D721Med (cell line): Measurements from ENCODE around the gene ADM5.

ENCODE experiments used
- DNase-seq: peaks from one replicate; pipeline ENCODE4 v3.0.0; 2011; ENCODE audit warnings: low spot score; ENCODE audit not compliant: insufficient read length
- FAIRE-seq: peaks from 2 replicates; lab custom pipeline; 2011; peaks lifted over from hg19 to GRCh38; lab: Jason Lieb, UNC
- CTCF ChIP-seq: IDR thresholded peaks from 2 replicates; pipeline ENCODE4 v1.5.1; 2012; ENCODE audit warnings: mild to moderate bottlenecking, control low read depth; ENCODE audit not compliant: insufficient read depth; ENCODE audit errors: missing control alignments

The ADM5 gene

GRCh38 chr19:49645592-49645991 lies 43.8 kb upstream of the ADM5 start:
- DNase-seq (no peak), FAIRE-seq (no peak)
- no peak for TF ChIP-seq CTCF

DNA sequence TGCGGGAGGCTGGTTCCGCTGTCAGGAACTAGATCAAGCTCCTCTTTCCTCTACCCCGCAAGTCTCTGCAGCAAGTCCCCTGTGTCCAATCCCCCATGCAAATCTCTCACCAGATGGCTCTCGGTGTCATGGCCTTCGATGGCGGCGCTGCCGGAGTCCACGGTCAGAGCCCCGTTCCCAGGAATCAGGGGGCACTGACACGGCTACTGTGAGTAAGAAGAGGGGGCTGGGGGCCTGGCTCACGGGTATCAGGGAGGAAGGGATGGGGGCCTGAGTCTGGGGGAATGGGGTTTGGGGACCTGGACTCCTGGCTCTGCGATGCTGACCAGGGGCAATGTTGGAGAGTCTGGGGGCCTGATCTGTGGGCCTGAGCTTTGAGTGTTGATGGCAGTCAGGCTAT lies 43.4 kb upstream of the ADM5 start:
- no peak for TF ChIP-seq CTCF
- FAIRE-seq: no peak
- DNase-seq: no peak

GRCh38 chr19:49646586-49646985 lies 42.8 kb upstream of the ADM5 start:
- no peak for TF ChIP-seq CTCF
- no peak for FAIRE-seq
- DNase-seq: no peak

- no peak for FAIRE-seq
- no peak for DNase-seq
- TF ChIP-seq CTCF: no peak
Measured at GRCh38 chr19:49651029-49651819, 38.2 kb upstream of the ADM5 start.

DNA sequence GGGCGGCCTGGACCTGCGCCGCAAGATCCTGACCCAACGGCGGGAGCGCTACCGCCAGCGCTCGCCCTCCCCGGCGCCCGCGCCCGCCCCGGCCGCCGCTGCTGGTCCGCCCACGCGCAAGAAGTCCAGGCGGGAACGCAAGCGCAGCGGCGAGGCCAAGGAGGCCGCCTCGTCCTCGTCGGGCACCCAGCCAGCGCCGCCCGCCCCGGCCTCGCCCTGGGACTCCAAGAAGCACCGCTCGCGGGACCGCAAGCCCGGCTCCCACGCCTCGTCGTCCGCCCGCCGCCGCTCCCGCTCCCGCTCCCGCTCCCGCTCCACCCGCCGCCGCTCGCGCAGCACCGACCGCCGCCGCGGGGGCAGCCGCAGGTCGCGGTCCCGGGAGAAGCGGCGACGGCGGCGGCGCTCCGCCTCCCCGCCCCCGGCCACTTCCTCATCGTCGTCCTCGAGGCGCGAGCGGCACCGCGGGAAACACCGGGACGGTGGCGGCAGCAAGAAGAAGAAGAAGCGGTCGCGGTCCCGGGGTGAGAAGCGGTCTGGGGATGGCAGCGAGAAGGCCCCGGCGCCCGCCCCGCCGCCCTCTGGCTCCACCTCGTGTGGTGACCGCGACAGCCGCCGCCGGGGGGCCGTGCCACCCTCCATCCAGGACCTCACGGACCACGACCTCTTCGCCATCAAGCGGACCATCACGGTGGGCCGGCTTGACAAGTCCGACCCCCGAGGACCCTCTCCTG lies 37.4 kb upstream of the ADM5 start:
- DNase-seq (no peak), FAIRE-seq (no peak)
- TF ChIP-seq CTCF: no peak

DNA sequence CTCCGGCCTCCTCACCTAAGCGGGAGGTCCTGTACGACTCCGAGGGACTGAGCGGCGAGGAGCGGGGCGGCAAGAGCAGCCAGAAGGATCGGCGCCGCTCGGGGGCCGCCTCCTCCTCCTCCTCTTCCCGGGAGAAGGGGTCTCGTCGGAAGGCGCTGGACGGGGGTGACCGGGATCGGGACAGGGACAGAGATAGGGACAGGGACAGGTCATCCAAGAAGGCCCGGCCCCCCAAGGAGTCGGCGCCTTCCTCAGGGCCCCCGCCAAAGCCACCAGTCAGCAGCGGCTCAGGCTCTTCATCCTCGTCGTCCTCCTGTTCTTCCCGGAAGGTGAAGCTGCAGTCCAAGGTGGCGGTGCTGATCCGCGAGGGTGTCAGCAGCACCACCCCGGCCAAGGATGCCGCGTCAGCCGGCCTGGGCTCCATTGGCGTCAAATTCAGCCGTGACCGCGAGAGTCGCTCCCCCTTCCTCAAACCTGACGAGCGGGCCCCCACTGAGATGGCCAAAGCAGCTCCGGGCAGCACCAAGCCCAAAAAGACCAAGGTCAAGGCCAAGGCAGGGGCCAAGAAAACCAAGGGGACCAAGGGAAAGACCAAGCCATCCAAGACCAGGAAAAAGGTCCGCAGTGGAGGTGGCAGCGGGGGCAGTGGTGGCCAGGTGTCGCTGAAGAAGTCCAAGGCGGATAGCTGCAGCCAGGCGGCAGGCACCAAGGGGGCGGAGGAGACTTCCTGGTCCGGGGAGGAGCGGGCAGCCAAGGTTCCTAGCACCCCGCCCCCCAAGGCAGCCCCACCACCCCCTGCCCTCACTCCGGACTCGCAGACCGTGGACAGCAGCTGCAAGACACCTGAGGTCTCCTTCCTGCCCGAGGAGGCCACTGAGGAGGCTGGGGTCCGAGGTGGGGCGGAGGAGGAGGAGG lies 36.6 kb upstream of the ADM5 start:
- DNase-seq (no peak), FAIRE-seq (no peak)
- TF ChIP-seq CTCF: no peak
